HG03575 (cell line): Measurements from ENCODE around the gene MYO9A.
"Not testable (repeated sequence)": the region's sequence is repeated elsewhere in the genome, so short reads cannot be mapped to it uniquely, and the experiment has no call there.

Source experiments
- ATAC-seq: cut with Tn5 transposase; IDR thresholded peaks from one replicate; pipeline ENCODE4 v1.9.1; 2021; ENCODE audit not compliant: unreplicated experiment, insufficient number of reproducible peaks, low FRiP score; ENCODE audit errors: extremely low read depth

MYO9A gene

DNA sequence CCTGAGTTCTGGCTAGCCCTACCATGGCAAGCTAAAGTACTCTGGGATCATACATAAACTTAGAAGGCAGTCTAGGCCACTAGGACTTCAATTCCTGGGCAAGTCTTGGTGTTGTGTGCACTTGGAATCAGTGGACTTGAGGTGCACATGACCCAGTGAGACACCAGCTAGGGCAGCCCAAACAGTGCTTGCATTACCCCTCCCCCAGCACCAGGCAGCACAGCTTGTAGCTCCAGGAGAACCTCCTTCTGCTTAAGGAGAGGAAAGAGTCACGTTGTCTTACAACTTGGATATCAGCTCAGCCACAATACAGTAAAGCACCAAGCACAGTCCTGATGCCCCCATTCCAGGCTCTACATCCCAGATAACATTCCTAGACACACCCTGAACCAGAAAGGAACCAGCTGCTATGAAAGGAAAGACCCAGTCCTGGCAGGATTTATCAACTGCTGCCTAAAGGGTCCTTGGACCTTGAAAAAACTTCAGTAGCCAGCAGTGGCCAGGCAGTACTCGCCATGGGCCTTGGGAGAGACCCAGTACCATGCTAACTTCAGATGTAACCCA lies 57.2 kb downstream of the MYO9A start:
- no peak for ATAC-seq

DNA sequence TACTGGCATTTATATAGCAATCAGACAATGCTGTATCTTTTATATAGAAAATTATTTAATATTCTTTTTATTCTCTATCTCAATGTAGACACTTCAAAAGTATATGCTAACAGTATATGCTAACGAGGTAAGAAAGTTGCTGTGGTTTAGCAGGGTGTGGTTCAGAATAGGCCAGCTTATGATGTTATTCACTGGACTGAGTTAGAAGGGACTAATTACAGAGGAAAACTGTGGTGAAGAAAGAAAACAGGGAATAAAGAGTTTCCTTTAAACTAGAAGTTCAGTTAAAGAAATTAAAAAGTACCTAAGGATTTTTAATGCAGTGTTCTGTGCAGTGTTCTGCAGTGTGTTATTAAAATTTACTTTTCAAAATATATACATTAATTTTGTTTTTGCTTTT lies 59.4 kb downstream of the MYO9A start:
- no peak for ATAC-seq

DNA sequence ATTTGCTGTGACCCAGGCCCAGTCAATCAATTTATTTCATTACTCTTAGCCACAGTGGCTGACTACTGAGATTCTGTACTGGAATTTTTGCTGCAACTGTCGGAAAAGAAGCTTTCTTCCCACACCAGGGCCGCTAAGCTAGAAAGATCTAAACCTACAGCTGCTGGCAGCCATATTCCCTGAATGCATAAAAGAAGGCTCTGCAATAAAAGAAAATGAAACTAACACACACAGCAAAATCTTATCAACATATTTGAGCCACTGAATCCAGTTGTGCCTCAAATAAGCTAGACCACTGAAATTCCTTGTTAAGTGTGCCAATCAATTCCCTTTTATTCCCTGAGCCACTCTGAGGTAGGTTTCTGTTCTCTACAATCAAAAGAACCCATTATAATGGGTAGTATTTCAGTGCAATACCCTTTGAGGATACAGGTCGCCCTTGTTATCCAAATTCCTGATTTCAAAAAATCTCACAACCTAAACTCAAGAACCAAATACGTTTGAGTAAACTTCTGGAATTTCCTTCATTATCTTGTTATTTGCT lies 60.3 kb downstream of the MYO9A start:
- ATAC-seq, result no peak

DNA sequence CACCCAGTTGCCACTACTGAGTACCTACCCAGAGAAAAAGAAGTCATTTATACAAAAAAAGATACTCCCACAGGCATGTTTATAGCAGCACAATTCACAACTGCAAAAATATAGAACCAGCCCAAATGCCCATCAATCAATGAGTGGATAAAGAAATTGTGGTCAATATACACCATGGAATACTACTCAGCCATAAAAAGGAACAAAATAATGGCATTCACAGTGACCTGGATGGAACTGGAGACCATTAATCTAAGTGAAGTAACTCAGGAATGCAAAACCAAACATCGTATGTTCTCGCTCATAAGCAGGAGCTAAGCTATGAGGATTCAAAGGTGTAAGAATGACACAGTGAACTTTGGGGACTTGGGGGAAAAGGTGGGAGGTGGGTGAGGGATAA lies 61.7 kb downstream of the MYO9A start:
- ATAC-seq, result not testable (repeated sequence)

DNA sequence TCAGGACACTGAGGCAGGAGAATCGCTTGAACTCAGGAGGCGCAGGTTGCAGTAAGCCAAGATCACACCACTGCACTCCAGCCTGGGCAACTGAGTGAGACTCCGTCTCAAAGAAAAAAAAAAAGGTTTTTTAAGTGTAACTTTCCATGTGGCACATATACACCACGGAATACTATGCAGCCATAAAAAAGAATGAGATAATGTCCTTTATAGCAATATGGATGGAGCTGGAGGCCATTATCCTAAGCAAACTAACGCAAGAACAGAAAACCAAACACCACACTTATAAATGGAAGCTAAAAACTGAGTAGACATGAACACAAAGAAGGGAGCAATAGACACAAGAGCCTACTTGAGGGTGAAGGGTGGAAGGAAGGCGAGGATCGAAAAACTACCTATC lies 64.7 kb downstream of the MYO9A start:
- ATAC-seq, result not testable (repeated sequence)

DNA sequence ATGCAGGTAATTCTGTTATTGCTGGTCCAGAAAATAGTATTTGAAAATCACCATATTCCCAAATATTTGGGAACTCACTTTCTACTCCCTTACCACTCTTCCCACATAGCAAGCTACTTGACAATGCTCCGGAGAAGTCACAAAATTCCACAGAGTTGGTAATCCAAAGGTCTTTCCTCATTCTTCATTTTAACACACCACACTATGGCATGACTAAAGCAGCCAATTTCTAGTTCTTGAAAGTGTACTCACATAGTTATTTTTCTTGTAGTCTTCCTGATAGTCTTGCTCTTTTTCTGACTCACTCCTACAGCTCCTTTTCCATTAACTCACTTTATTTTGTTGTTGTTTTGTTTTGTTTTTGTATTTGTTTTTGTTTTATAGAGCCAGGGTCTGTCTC lies 67.2 kb downstream of the MYO9A start:
- no peak for ATAC-seq

DNA sequence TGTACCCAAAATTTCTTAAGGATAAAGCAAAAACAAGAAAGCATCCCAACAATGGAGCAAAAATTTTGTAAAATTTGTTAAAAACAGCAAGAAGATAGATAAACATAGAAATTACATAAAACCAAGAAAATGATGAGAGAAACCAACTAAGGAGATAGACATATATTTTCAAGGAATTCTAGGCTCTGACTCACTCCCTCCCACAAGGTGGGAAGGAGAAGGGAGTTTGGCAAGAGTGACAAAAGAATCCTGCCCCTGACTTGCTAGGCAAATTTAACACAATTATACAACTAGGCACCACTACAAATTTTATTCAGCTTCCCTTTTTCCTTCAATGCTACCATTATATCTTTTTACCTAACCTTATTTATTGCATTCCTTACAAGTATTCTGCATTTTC lies 70.9 kb downstream of the MYO9A start:
- ATAC-seq, result no peak

DNA sequence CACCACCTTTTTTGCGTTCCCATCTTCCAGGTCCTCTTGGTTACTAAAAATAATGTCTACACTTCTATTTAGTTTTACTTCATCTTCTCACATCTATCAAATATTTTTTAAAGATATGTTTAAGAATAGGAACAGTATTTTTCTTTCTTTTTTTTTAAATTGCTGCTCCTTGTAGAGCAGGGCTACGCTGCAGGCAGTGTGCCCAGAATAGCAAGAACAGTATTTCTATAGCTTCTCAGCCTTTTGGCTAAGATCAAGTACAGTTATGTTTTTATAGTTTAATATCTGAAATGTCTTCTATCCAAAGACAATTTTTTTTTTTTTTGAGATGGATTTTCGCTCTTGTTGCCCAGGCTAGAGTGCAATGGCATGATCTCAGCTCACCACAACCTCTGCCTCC lies 73.0 kb downstream of the MYO9A start:
- no peak for ATAC-seq

DNA sequence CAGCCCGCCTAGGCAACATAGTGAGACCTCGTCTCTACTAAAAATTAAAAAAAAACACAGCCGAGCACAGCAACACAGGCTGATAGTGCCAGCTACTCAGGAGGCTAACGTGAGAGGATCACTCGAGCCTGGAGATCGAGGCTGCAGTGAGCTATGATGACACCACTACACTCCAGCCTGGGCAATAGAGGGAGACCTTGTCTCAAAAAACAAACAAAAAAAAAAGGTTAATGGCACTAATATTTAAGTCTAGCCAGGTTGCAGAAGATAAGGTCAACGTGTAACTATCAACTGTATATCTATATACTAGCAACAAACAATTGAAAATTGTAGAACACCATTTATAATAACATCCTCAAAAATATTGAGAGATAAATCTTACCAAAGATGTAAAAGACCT lies 75.1 kb downstream of the MYO9A start:
- no peak for ATAC-seq

DNA sequence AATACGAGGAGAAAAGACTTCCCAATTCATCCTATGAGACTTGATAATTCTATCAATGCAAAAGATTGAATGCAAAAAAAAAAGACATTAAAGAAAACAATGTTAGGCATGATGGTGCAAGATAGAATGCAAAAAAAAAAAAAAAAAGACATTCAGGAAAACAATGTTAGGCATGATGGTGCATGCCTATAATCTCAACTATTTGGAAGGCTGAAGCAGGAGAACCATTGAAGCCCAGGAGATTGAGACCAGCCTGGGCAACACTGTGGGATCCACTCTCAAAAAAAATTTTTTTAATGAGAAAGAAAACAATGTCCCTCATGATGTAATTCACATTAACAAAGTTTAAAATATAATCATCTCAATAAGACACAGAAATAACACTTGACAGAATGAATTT lies 75.9 kb downstream of the MYO9A start:
- no peak for ATAC-seq

DNA sequence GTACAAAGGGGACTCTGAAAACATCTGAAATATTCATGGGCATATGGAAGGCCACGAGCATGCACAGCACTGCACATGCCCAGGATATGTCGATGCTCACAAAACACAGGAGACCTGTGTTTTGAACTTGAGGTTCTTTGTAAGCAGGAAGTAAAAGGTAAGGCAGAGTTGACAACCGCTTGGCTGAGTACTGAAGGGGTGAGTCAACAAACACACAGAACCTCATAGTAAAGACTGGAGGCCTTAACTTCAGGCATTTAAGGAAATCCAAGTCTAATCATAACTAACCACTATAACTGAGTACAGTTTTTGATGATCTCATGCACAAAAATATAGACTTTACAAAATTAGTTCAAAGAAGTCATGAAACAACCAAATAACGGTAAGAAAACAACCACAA lies 80.6 kb downstream of the MYO9A start:
- ATAC-seq, result no peak

DNA sequence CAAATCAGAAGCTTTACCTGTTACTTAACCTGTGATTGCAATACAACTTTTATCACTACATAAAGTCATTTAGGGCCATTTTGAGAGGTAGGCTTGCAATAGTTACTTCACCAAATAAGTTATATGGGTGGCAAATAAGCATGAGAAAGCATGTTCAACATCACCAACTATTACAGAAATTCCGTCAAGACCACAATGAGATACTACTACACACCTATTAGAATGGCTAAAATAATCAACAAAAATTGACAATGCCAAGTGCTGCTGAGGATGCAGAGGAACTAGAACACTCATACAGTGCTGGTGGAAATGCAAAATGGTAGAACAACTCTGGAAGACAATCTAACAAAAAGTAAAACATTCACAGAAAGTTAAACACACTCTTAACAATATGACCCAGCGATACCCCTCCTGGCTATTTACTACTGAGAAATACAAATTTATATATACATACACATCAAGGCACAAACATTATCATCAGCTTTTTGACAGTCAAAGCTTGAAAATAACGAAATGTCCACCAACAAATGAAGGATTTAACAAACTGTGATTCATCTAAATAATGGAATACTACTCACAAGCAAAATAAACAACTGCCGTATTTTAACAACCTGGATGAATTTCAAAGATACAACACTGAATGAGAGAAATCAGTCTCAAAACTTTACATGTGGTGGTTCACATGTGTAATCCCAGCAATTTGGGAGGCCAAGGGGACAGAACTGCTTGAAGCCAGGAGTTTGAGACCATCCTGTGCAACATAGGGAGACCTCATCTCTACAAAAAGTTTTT lies 82.9 kb downstream of the MYO9A start:
- no peak for ATAC-seq

DNA sequence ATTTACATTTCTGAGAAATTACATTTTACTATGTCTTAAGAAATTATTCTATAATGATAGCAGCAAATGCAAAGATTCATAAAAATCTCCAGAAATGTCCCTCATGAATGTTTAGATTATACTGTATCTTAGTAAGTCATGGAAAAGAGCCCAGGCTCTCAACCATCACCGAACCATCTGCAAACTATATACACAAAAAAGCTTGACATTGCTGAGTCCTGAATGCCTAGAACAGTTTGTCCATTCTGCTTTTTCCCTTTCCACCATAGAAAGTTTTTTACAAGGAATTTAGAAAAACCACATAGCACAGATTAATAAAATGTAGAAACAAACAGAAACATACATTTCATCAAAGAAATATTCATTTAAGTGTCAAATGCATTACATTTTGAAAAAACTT lies 83.6 kb downstream of the MYO9A start:
- no peak for ATAC-seq

DNA sequence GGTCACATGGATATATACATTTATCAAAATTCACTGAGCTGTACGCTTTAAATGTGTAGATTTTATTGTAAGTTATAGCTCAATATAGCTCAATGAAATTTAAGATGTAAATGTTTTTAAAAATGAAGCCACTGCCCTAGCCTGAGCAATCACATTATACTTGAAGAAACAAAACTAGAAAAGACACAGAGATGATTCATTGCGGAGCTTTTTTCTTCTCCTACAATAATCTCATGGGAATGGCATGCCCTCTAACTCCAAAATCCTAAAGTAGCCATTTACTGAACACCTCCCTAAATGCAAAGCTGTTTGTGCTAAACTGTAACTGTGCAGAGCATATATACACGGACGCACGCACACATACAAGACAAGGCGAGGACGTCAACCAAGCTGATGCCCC lies 84.2 kb downstream of the MYO9A start:
- ATAC-seq, result no peak

DNA sequence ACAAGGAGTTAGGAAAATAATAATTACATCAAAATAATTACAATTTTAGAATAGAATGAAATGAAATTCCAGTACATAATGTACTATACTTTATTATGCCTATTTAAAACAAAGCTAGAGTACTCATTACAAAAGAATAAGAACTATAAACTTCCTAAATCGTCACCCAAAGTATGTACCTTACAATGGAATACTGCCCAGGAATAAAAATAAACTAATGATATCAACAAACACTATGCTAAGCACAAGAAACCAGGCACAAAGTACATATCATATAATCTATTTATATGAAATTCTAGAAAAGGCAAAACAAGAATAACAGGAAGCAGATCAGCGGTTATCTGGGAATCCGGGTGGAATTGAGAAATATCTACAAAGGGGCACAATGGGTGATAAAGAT lies 84.7 kb downstream of the MYO9A start:
- ATAC-seq, result no peak

DNA sequence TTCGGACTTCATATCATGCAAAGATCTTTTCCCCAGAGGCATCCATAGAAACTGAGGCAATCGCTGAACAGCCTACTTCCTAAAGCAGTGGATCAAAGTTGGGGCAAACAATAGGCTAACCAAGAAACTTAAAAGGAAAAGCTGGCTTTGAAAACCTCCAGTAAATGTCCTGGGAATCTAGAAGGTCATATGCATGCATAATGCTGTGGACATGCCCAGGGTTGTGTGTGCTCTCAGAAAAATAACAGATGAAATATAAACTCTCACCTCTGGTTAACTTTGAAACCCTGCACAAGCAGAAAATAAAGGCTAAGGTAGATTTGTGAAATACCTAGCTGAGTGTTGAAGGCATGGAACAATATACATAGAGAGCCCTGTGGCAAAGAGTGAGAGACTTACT lies 96.3 kb downstream of the MYO9A start:
- ATAC-seq, result no peak

DNA sequence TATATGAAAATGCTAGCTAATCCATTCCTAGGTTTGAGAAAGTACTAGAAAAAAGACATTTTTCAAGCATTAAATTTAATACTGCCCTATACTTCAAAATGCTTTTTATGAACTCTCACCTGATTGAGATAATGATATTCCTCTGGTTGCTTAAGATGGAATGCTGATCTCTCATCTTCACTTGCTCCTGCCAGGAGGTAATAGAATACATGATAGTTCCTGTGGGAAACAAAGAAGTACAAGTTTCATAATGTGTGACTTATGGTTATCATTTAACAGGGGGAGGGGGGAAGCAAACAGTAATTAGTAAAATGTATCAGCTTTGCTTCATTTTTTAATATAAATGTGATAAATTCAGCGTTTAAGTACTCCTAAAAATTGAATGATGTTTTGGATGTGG lies 97.2 kb downstream of the MYO9A start:
- ATAC-seq, result no peak

DNA sequence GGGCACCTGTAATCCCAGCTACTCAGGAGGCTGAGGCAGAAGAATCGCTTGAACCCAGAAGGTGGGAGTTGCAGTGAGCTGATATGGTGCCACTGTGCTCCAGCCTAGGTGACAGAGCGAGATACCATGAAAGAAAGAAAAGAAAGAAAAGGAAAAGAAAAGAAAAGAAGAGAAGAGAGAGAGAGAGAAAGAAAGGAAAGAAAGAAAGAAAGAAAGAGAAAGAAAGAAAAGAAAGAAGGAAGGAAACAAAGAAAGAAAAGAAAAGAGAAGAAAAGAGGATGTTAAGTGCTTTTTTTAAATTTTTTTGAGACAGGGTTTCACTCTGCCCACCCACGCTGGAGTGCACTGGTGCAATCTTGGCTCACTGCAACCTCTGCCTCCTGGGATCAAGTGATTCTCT lies 103.4 kb downstream of the MYO9A start:
- not testable (repeated sequence) for ATAC-seq

DNA sequence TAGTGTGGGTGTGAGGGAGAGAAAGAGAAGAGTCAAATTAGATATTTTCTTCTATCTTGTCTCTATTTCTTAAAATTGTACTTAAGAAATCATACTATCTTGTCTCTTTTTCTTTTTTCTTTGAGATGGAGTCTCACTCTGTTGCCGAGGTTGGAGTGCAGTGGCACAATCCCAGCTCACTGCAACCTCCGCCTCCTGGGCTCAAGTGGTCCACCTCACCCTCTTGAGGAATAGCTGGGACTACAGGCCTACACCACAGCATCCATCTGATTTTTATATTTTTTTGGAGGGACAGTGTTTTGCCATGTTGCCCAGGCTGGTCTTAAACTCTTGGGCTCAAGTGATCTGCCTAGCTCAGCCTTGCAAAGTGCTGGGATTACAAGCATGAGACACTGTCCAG lies 104.2 kb downstream of the MYO9A start:
- ATAC-seq, result no peak

DNA sequence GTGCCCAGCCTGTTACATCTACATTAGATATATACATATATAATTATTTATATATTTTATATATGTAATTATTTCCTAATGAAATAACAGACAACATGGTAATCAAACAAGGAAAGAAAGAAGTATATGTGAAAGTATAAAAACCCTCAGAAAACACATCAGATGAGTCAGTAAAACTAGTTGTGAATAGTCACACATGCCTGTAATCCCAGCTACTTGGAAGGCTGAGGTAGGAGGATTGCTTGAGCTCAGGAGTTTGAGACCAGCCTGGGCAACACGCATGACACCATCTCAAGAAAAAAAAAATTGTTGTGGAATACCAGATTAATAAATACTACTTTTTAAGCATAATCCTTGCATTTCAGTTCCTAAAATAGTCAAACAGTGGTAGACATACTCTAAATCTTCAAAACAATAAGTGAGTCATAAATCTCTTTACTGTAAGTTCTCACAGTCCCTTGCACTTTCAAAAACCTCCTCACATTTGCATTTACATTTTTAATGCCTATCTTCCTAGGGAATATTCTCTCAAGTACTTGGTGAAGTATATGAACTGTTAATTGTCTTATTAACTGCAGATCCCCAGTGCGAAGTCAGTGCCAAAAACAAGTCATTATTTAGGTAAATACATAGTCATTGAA lies 106.5 kb downstream of the MYO9A start:
- ATAC-seq, result no peak
